Type B pancreatic cell (in vitro differentiated cells): Measurements from ENCODE around the gene CEPT1. TPM values are rescaled to one million over a fixed set of nuclear protein-coding genes. Genes with fewer than 3 reads are reported as not detected.

Source experiments
- DNase-seq: peaks from one replicate; pipeline ENCODE4 v3.0.0; 2021; ENCODE audit warnings: mixed read lengths; ENCODE audit not compliant: unreplicated experiment; ENCODE audit errors: extremely low spot score
- H3K27ac Mint-ChIP-seq: 2 replicates; pipeline ENCODE4 v1.8.0; 2021; ENCODE audit warnings: mild to moderate bottlenecking, mixed read lengths
- H3K27me3 Mint-ChIP-seq: 2 replicates; pipeline ENCODE4 v1.8.0; 2021; ENCODE audit warnings: mixed read lengths
- H3K36me3 Mint-ChIP-seq: 2 replicates; pipeline ENCODE4 v1.8.0; 2021; ENCODE audit warnings: mixed read lengths
- H3K4me1 Mint-ChIP-seq: one replicate; pipeline ENCODE4 v1.8.0; 2021; ENCODE audit warnings: mixed read lengths; ENCODE audit not compliant: unreplicated experiment
- H3K4me3 Mint-ChIP-seq: 2 replicates; pipeline ENCODE4 v1.8.0; 2021; ENCODE audit warnings: mild to moderate bottlenecking, mixed read lengths
- H3K9me3 Mint-ChIP-seq: 2 replicates; pipeline ENCODE4 v1.8.0; 2021; ENCODE audit warnings: mixed read lengths
- CTCF ChIP-seq: fragments of 200-600 bp; sonication (generic); conservative IDR thresholded peaks from 2 replicates; pipeline ENCODE4 v1.5.0; 2021; ENCODE audit warnings: antibody characterized with exemption, mild to moderate bottlenecking
- total RNA-seq: library from RNA; stranded (reverse); gene quantifications from 2 replicates; pipeline ENCODE4 v1.2.1, GENCODE V29; 2021; ENCODE audit warnings: low replicate concordance

CEPT1 gene
- total RNA-seq, 1 donor from 2014 or later: 41.0 TPM

- Mint-ChIP-seq H3K27me3 (no peaks in the 10 kb centered on the region), H3K27ac (peak overlapping the region; percentile 2), H3K36me3 (peaks cover 23% of the 10 kb centered on the region), H3K4me3 (no peak overlapping the region), H3K9me3 (no peaks in the 10 kb centered on the region), H3K4me1 (peaks cover 7% of the 10 kb centered on the region)
- TF ChIP-seq CTCF: no peak
- no peak for DNase-seq
Observed at GRCh38 chr1:111162488-111162880, 22.5 kb downstream of the CEPT1 start.

DNA sequence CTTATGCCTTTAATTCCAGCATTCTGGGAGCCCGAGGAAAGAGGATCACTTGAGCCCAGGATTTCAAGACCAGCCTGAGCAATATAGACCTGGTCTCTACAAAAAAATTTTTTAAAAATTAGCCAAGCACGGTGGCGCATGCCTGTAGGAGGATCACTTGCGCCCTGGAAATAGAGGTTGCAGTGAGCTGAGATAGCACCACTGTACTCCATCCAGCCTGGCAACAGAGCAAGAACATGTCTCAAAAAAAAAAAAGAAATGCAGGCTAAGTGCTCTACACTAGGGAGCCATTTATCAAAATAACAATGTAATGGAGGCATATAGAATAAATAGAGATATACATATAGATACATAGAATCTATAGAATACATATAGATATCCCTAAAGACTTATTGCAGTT is 23.3 kb downstream of the CEPT1 start:
- H3K9me3 Mint-ChIP-seq: no peaks in the 10 kb centered on the region
- peaks cover 7% of the 10 kb centered on the region for H3K4me1 Mint-ChIP-seq
- no peak overlapping the region for H3K4me3 Mint-ChIP-seq
- no peaks in the 10 kb centered on the region for H3K27me3 Mint-ChIP-seq
- H3K36me3 Mint-ChIP-seq: peaks cover 27% of the 10 kb centered on the region
- TF ChIP-seq CTCF: no peak
- no peak overlapping the region for H3K27ac Mint-ChIP-seq
- no peak for DNase-seq

DNA sequence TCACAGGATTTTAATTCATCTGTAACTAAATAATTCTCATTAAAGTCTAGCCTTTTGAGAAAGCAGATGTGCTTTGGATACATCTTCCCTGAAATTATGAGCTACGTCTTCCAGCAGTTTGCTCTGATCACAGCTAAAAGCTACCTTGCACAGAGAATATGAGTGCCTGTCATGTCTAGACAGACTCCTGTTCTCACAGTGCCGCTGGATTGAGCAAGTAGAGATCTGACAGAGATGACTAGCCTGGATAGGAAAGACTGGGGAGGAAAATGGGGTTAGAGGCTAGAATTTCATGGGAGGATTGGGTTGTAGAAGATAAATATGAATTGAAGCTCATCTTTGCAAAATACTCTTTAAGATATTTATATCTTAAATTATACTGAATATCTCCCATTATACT is 24.1 kb downstream of the CEPT1 start:
- Mint-ChIP-seq H3K4me1 (peaks cover 7% of the 10 kb centered on the region), H3K27ac (no peak overlapping the region), H3K9me3 (no peaks in the 10 kb centered on the region), H3K36me3 (peaks cover 29% of the 10 kb centered on the region), H3K27me3 (no peaks in the 10 kb centered on the region), H3K4me3 (no peak overlapping the region)
- TF ChIP-seq CTCF: no peak
- no peak for DNase-seq

DNA sequence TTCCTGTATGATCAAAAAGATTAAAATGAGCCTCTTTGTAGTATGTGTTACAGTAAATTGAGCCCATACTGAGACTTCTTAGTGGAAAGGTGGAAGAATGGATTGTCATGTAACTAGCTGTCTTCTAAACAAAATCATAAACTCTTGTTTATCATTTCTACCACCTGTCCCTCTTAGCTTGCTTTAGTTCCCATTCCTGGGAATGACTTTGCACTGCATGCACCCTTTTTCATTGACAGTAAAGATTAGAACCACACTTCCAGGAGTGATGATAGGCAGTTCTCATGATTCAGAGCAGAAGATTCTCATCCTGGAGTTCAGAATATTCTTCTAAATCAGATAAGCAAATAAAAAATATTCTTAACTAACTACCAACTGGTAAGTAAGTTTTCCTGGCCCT is 32.4 kb downstream of the CEPT1 start:
- Mint-ChIP-seq H3K9me3 (no peaks in the 10 kb centered on the region), H3K36me3 (peaks cover 21% of the 10 kb centered on the region), H3K4me3 (no peak overlapping the region), H3K4me1 (peaks cover 5% of the 10 kb centered on the region), H3K27ac (no peak overlapping the region), H3K27me3 (no peaks in the 10 kb centered on the region)
- DNase-seq: no peak
- TF ChIP-seq CTCF: no peak

- no peak overlapping the region for H3K4me3 Mint-ChIP-seq
- H3K4me1 Mint-ChIP-seq: peaks cover 5% of the 10 kb centered on the region
- DNase-seq: no peak
- H3K9me3 Mint-ChIP-seq: no peaks in the 10 kb centered on the region
- no peak overlapping the region for H3K27ac Mint-ChIP-seq
- no peak for TF ChIP-seq CTCF
- peaks cover 27% of the 10 kb centered on the region for H3K36me3 Mint-ChIP-seq
- no peaks in the 10 kb centered on the region for H3K27me3 Mint-ChIP-seq
Observed at GRCh38 chr1:111174070-111174469, 34.0 kb downstream of the CEPT1 start.

DNA sequence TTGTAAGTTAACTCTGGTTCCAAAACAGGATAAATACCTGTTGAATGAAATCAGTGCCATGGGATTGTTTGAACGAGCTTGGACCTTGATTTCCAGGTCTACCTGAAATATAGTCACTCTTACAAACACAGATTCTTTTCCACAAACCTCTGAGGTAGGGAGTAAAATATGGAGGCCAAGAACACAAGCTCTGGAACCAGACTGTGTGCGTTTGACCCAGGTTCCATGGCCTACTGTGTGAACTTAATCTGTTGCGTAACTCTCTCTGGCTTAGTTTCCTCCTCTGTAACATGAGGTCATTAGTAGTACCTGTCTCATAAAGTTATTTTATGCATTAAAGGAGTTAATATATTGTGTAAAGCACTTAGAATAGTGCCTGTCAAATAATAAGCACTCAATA is 35.3 kb downstream of the CEPT1 start:
- Mint-ChIP-seq H3K36me3 (peaks cover 22% of the 10 kb centered on the region), H3K27ac (no peak overlapping the region), H3K4me1 (peaks cover 5% of the 10 kb centered on the region), H3K9me3 (no peaks in the 10 kb centered on the region), H3K4me3 (no peak overlapping the region), H3K27me3 (no peaks in the 10 kb centered on the region)
- no peak for DNase-seq
- no peak for TF ChIP-seq CTCF
